ENCODE measurements around the gene CBY2. TPM values are rescaled to one million over a fixed set of nuclear protein-coding genes. Genes with fewer than 3 reads are reported as not detected.
"Not testable (repeated sequence)": the region's sequence is repeated elsewhere in the genome, so short reads cannot be mapped to it uniquely, and the experiment has no call there.

CBY2 gene
- total and polyA plus RNA-seq, 2 donors (not counting 1 experiment from before 2014, with no cell fraction given): not detected

GRCh38 chr13:45751885-45752284, 49.8 kb downstream of the CBY2 start:
- Histone ChIP-seq H2AFZ (ENCODE audit: insufficient read depth, low read depth, low read length, poor library complexity, severe bottlenecking) (no peak overlapping the region), H3K4me1 (ENCODE audit: control insufficient read depth in 2 of 2, insufficient read depth in 2 of 2, low read length in 2 of 2) (no peaks in the 10 kb centered on the region), H3K36me3 (replicated peaks in 1 of 2; ENCODE audit: control extremely low read depth in 1 of 2, control insufficient read depth in 1 of 2, extremely low read depth in 1 of 2, insufficient read depth in 2 of 2, low read length in 1 of 2) (no peaks in the 10 kb centered on the region), H3K9ac (ENCODE audit: low read length) (no peak overlapping the region), H3K4me3 (ENCODE audit: control extremely low read depth in 1 of 5, extremely low read depth in 1 of 5, insufficient read depth in 1 of 5, low read depth in 2 of 5, low read length in 4 of 5) (no peak overlapping the region), H3K9me3 (ENCODE audit: control extremely low read depth in 1 of 3, control insufficient read depth in 2 of 3, insufficient read depth in 1 of 3, low read length in 2 of 3) (no peaks in the 10 kb centered on the region), H3K27me3 (replicated peaks in 1 of 4; ENCODE audit: control extremely low read depth in 1 of 4, control insufficient read depth in 3 of 4, insufficient read depth in 4 of 4, low read length in 3 of 4) (no peaks in the 10 kb centered on the region), H3K79me2 (ENCODE audit: control insufficient read depth, insufficient read depth, low read length) (no peaks in the 10 kb centered on the region), H3K27ac (ENCODE audit: low read length in 2 of 2) (no peak overlapping the region), H3K4me2 (replicated peaks; ENCODE audit: low read depth, low read length, poor library complexity, severe bottlenecking) (no peak overlapping the region), H4K20me1 (ENCODE audit: control insufficient read depth, insufficient read depth, low read length, poor library complexity, severe bottlenecking) (no peaks in the 10 kb centered on the region)
- Mint-ChIP-seq H3K4me1 (no peaks in the 10 kb centered on the region), H3K27ac (no peak overlapping the region), H3K4me3 (no peak overlapping the region), H3K9me3 (ENCODE audit: insufficient read depth) (no peaks in the 10 kb centered on the region), H3K27me3 (peaks cover 11% of the 10 kb centered on the region)
- CTCF ChIA-PET: interaction anchor here (0.6 kb wide), 1 partner anchor 109 kb away, joined by 3 read pairs; no protein-coding TSS in a partner anchor
- POLR2A ChIA-PET: no interaction called here
- no peak for ATAC-seq (ENCODE audit: low read depth)
- DNase-seq: no peak
- intact Hi-C loops (cut with micrococcal nuclease): no loop called here
- TF ChIP-seq, protein P1, sequence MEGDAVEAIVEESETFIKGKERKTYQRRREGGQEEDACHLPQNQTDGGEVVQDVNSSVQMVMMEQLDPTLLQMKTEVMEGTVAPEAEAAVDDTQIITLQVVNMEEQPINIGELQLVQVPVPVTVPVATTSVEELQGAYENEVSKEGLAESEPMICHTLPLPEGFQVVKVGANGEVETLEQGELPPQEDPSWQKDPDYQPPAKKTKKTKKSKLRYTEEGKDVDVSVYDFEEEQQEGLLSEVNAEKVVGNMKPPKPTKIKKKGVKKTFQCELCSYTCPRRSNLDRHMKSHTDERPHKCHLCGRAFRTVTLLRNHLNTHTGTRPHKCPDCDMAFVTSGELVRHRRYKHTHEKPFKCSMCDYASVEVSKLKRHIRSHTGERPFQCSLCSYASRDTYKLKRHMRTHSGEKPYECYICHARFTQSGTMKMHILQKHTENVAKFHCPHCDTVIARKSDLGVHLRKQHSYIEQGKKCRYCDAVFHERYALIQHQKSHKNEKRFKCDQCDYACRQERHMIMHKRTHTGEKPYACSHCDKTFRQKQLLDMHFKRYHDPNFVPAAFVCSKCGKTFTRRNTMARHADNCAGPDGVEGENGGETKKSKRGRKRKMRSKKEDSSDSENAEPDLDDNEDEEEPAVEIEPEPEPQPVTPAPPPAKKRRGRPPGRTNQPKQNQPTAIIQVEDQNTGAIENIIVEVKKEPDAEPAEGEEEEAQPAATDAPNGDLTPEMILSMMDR (IDR thresholded peaks at IDR 0.05): no peak
- no peak for TF ChIP-seq EZH2 (IDR thresholded peaks at IDR 0.05; ENCODE audit: borderline replicate concordance, insufficient read depth, low read depth, low read length, poor library complexity, severe bottlenecking)

- H3K4me2 ChIP-seq (replicated peaks; ENCODE audit: low read depth, low read length, poor library complexity, severe bottlenecking): no peak overlapping the region
- ChIA-PET CTCF (interaction anchor here (0.6 kb wide), 1 partner anchor 108 kb away, joined by 3 read pairs; no protein-coding TSS in a partner anchor), POLR2A (no interaction called here)
- ATAC-seq (ENCODE audit: low read depth) (no peak), DNase-seq (no peak)
- no CpG with 5 or more reads among the region's 1 CpG for WGBS (ENCODE audit: insufficient coverage)
- H2AFZ ChIP-seq (ENCODE audit: insufficient read depth, low read depth, low read length, poor library complexity, severe bottlenecking): no peak overlapping the region
- no peaks in the 10 kb centered on the region for H4K20me1 ChIP-seq (ENCODE audit: control insufficient read depth, insufficient read depth, low read length, poor library complexity, severe bottlenecking)
- no peaks in the 10 kb centered on the region for H3K79me2 ChIP-seq (ENCODE audit: control insufficient read depth, insufficient read depth, low read length)
- no peak overlapping the region for H3K27ac ChIP-seq (ENCODE audit: low read length in 2 of 2)
- no peak overlapping the region for H3K9ac ChIP-seq (ENCODE audit: low read length)
- Mint-ChIP-seq H3K9me3 (ENCODE audit: insufficient read depth) (peaks cover under 1% of the 10 kb centered on the region), H3K4me1 (no peaks in the 10 kb centered on the region), H3K27me3 (peaks cover 11% of the 10 kb centered on the region), H3K4me3 (no peak overlapping the region), H3K27ac (no peak overlapping the region)
- no peak overlapping the region for H3K4me3 ChIP-seq (ENCODE audit: control extremely low read depth in 1 of 5, extremely low read depth in 1 of 5, insufficient read depth in 1 of 5, low read depth in 2 of 5, low read length in 4 of 5)
- H3K9me3 ChIP-seq (ENCODE audit: control extremely low read depth in 1 of 3, control insufficient read depth in 2 of 3, insufficient read depth in 1 of 3, low read length in 2 of 3): peaks cover 0 to under 1% (median 0%) of the 10 kb centered on the region in 3 donors
- intact Hi-C loops (cut with micrococcal nuclease): no loop called here
- TF ChIP-seq, protein P1 (IDR thresholded peaks at IDR 0.05): no peak
- no peak for TF ChIP-seq EZH2 (IDR thresholded peaks at IDR 0.05; ENCODE audit: borderline replicate concordance, insufficient read depth, low read depth, low read length, poor library complexity, severe bottlenecking)
- no peaks in the 10 kb centered on the region for H3K36me3 ChIP-seq (replicated peaks in 1 of 2; ENCODE audit: control extremely low read depth in 1 of 2, control insufficient read depth in 1 of 2, extremely low read depth in 1 of 2, insufficient read depth in 2 of 2, low read length in 1 of 2)
- H3K27me3 ChIP-seq (replicated peaks in 1 of 4; ENCODE audit: control extremely low read depth in 1 of 4, control insufficient read depth in 3 of 4, insufficient read depth in 4 of 4, low read length in 3 of 4): no peaks in the 10 kb centered on the region
- no peaks in the 10 kb centered on the region for H3K4me1 ChIP-seq (ENCODE audit: control insufficient read depth in 2 of 2, insufficient read depth in 2 of 2, low read length in 2 of 2)
These were observed 50.4 kb downstream of the CBY2 start for GRCh38 chr13:45752510-45752909.

DNA sequence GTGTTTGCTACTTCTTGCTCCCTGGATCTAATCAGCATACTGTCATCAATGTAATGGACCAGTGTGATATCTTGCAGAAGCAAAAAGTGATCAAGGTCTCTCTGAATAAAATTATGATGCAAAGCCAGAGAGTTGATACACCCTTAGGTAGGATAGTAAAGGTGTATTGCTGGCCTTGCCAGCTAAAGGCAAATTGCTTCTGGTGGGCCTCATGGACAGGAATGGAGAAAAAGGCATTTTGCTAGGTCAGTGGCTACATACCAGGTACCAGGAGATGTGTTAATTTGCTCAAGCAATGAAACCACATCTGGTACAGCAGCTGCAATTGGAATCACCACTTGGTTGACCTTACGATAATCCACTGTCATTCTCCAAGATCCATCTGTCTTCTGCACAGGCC, 54.4 kb downstream of the CBY2 start:
- H2AFZ ChIP-seq (ENCODE audit: insufficient read depth, low read depth, low read length, poor library complexity, severe bottlenecking); H3K9me3 ChIP-seq (ENCODE audit: control extremely low read depth in 1 of 3, control insufficient read depth in 2 of 3, insufficient read depth in 1 of 3, low read length in 2 of 3); ATAC-seq (ENCODE audit: low read depth); H3K4me1 Mint-ChIP-seq; H3K9ac ChIP-seq (ENCODE audit: low read length); H4K20me1 ChIP-seq (ENCODE audit: control insufficient read depth, insufficient read depth, low read length, poor library complexity, severe bottlenecking); H3K27ac Mint-ChIP-seq; H3K27ac ChIP-seq (ENCODE audit: low read length in 2 of 2); H3K36me3 ChIP-seq (replicated peaks in 1 of 2; ENCODE audit: control extremely low read depth in 1 of 2, control insufficient read depth in 1 of 2, extremely low read depth in 1 of 2, insufficient read depth in 2 of 2, low read length in 1 of 2); POLR2A ChIA-PET; H3K9me3 Mint-ChIP-seq (ENCODE audit: insufficient read depth); H3K79me2 ChIP-seq (ENCODE audit: control insufficient read depth, insufficient read depth, low read length); H3K4me2 ChIP-seq (replicated peaks; ENCODE audit: low read depth, low read length, poor library complexity, severe bottlenecking); H3K27me3 ChIP-seq (replicated peaks in 1 of 4; ENCODE audit: control extremely low read depth in 1 of 4, control insufficient read depth in 3 of 4, insufficient read depth in 4 of 4, low read length in 3 of 4); H3K4me1 ChIP-seq (ENCODE audit: control insufficient read depth in 2 of 2, insufficient read depth in 2 of 2, low read length in 2 of 2); intact Hi-C loops (cut with micrococcal nuclease); CTCF ChIA-PET; DNase-seq; H3K4me3 Mint-ChIP-seq; H3K4me3 ChIP-seq (ENCODE audit: control extremely low read depth in 1 of 5, extremely low read depth in 1 of 5, insufficient read depth in 1 of 5, low read depth in 2 of 5, low read length in 4 of 5): not testable (repeated sequence)
- peaks cover 13% of the 10 kb centered on the region for H3K27me3 Mint-ChIP-seq
- WGBS (ENCODE audit: insufficient coverage): no CpG with 5 or more reads among the region's 1 CpG

Data from B cell (primary cell).